ENCODE data around the gene TNFSF15. TPM values are rescaled to one million over a fixed set of nuclear protein-coding genes. Genes with fewer than 3 reads are reported as not detected.
"Not testable (repeated sequence)": the region's sequence is repeated elsewhere in the genome, so short reads cannot be mapped to it uniquely, and the experiment has no call there.

Gene TNFSF15
- total RNA-seq, 1 donor from 2014 or later, result 8.5 TPM

GRCh38 chr9:114738581-114739316, 67.1 kb downstream of the TNFSF15 start:
- H3K27me3 ChIP-seq, result no peaks in the 10 kb centered on the region
- intact Hi-C loops (cut with DNase I), result loop anchor here (10.0 kb wide), 1 partner anchor 176 kb away; no protein-coding TSS in a partner anchor

GRCh38 chr9:114737847-114738246, 68.0 kb downstream of the TNFSF15 start:
- no peaks in the 10 kb centered on the region for H3K9me3 ChIP-seq
- ATAC-seq (no peak), DNase-seq (no peak)
- H3K4me3 ChIP-seq, result no peak overlapping the region
- no peak for TF ChIP-seq CTCF (IDR thresholded peaks at IDR 0.05)
- no peaks in the 10 kb centered on the region for H3K4me1 ChIP-seq
- no peak overlapping the region for H3K27ac ChIP-seq
- H3K36me3 ChIP-seq, result no peaks in the 10 kb centered on the region
- intact Hi-C loops (cut with DNase I), result loop anchor here (10.0 kb wide), 1 partner anchor 177 kb away; no protein-coding TSS in a partner anchor
- no peaks in the 10 kb centered on the region for H3K27me3 ChIP-seq

More at GRCh38 chr9:114738581-114739316, 67.1 kb downstream of the TNFSF15 start:
- peak; percentile 100 for ATAC-seq
- TF ChIP-seq CTCF (IDR thresholded peaks at IDR 0.05), result peak; percentile 86
- H3K9me3 ChIP-seq, result no peaks in the 10 kb centered on the region
- no peak overlapping the region for H3K27ac ChIP-seq
- peak; percentile 72 for DNase-seq
- H3K4me1 ChIP-seq, result no peaks in the 10 kb centered on the region
- H3K36me3 ChIP-seq, result no peaks in the 10 kb centered on the region
- H3K4me3 ChIP-seq, result no peak overlapping the region

GRCh38 chr9:114737118-114737517, 68.7 kb downstream of the TNFSF15 start:
- no peak overlapping the region for H3K27ac ChIP-seq
- H3K9me3 ChIP-seq, result no peaks in the 10 kb centered on the region
- no peak for DNase-seq
- H3K36me3 ChIP-seq, result no peaks in the 10 kb centered on the region
- no peaks in the 10 kb centered on the region for H3K27me3 ChIP-seq
- no peak for ATAC-seq
- intact Hi-C loops (cut with DNase I), result loop anchor here (10.0 kb wide), 1 partner anchor 178 kb away; no protein-coding TSS in a partner anchor
- H3K4me1 ChIP-seq, result no peaks in the 10 kb centered on the region
- TF ChIP-seq CTCF (IDR thresholded peaks at IDR 0.05), result no peak
- no peak overlapping the region for H3K4me3 ChIP-seq

- ATAC-seq, result no peak
- no peak for TF ChIP-seq CTCF (IDR thresholded peaks at IDR 0.05)
These were observed 70.1 kb downstream of the TNFSF15 start for GRCh38 chr9:114735704-114736103.

GRCh38 chr9:114735139-114735538, 70.7 kb downstream of the TNFSF15 start:
- not testable (repeated sequence) for H3K4me1 ChIP-seq, H3K27me3 ChIP-seq, H3K27ac ChIP-seq, H3K36me3 ChIP-seq, H3K9me3 ChIP-seq, DNase-seq, ATAC-seq, H3K4me3 ChIP-seq
- intact Hi-C loops (cut with DNase I), result loop anchor here (10.0 kb wide), 1 partner anchor 180 kb away; no protein-coding TSS in a partner anchor

More at GRCh38 chr9:114735704-114736103, 70.1 kb downstream of the TNFSF15 start:
- H3K4me3 ChIP-seq, result no peak overlapping the region
- no peaks in the 10 kb centered on the region for H3K27me3 ChIP-seq
- no peaks in the 10 kb centered on the region for H3K36me3 ChIP-seq
- H3K27ac ChIP-seq, result no peak overlapping the region
- intact Hi-C loops (cut with DNase I), result loop anchor here (10.0 kb wide), 1 partner anchor 179 kb away; no protein-coding TSS in a partner anchor
- H3K4me1 ChIP-seq, result no peaks in the 10 kb centered on the region
- DNase-seq, result no peak
- no peaks in the 10 kb centered on the region for H3K9me3 ChIP-seq

Other genes starting within 250 kb of the TNFSF15 start
- gene ATP6V1G1, start 218.3 kb downstream of the TNFSF15 start, total RNA-seq, result 112 TPM
- gene TMEM268, start 194.7 kb downstream of the TNFSF15 start, total RNA-seq, result 18.4 TPM
- gene TEX53, start 148.2 kb downstream of the TNFSF15 start, total RNA-seq, result not detected
- gene TEX48, start 123.8 kb downstream of the TNFSF15 start, total RNA-seq, result not detected
- 3.8 TPM for gene TNFSF8, start 124.6 kb upstream of the TNFSF15 start, total RNA-seq